ENCODE measurements around the gene PLD1.

Gene PLD1

GRCh38 chr3:171743327-171744157 lies 66.7 kb downstream of the PLD1 start:
- DNase-seq (ENCODE audit: low spot score): no peak

DNA sequence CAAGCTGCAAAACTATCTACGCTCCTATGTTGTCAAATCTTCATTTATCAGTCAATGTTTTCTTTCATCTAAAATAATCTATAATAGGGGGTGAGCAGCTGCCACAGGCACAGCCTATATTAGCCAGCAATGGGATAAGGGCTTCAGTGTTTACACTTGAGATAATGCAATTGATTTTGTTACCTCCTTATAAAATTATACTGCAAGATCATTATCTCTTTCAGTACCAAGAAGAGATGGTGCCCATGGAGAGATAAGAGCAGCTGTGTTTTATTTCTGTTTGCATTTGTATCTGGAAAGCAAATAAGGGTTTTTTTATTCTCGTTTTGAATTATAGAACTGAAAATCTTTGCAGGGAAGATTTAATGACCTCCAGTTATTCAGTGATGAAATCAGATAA lies 68.9 kb downstream of the PLD1 start:
- DNase-seq (ENCODE audit: low spot score): no peak

DNA sequence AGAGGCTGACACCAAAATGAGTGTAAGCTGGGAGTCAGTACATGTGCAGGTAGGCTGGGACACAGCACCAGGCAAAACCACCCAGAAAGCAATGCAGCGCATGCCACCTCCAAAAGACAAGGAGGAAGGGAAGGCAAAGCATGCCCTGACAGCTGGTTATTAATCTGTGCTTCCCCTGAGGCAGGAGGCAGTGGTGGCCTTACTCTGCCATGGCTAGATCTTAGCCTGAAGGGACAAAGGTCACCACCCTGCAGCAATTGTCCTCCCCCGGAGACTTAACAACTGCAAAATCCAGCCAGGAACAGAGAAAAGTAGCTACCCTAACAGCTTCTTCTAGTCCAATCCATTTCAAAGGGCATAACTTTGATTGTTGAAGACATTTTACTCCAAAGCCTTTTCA lies 73.7 kb downstream of the PLD1 start:
- no peak for DNase-seq (ENCODE audit: low spot score)

DNA sequence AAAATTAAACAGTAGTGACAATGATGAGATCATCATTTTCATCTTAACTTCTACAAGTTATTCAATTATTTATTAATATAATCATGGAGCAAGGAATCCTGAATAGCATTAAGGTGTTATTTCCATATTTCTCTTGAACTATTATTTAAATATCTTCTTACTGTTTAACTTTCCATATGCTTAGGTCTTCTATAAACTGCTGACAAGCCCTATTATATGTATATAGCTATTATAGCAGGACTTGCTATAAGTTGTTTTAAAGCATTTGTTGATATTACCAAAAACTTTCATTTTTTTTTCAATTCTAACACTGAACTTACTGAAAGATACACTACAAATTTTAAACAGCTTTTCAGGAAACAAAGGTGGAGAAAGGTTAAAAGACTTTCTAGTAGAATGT lies 76.7 kb downstream of the PLD1 start:
- DNase-seq (ENCODE audit: low spot score): no peak

GRCh38 chr3:171732756-171733155 lies 77.5 kb downstream of the PLD1 start:
- no peak for DNase-seq (ENCODE audit: low spot score)

- no peak for DNase-seq (ENCODE audit: low spot score)
These were observed 78.6 kb downstream of the PLD1 start for GRCh38 chr3:171731691-171732090.

- no peak for DNase-seq (ENCODE audit: low spot score)
These were observed 80.6 kb downstream of the PLD1 start for GRCh38 chr3:171729452-171730334.

GRCh38 chr3:171727288-171727687 lies 83.0 kb downstream of the PLD1 start:
- no peak for DNase-seq (ENCODE audit: low spot score)

DNA sequence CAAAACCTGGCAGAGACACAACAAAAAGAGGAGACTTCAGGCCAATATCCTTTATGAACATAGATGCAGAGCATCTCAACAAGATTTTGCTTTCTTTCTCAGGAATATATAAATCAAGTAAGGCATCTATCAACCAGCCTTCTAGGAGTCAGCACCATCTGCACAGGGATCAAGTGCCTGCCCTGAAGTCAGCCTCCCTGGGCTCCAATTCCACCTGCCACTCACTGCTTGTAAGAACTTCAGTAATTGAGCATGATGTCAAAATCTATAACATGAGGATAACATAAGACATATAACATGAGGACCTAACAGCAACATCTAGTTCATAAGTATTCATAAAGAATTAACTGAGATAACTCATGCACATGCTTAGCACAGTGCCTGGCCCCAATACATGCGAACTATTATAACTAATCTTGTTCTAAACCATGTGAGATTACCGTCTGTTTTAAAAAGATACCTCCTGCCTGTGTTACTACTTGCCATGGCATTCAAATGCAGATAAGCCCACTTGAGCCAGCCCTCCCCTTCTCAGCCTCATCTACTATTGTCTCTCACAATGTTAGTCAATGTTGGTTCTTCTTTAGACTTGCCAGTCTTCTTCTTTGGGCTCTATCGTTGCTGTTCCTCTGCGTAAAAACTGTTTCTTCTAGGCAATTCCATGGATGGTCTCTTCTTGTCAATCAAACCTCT lies 91.6 kb downstream of the PLD1 start:
- DNase-seq (ENCODE audit: low spot score): no peak

DNA sequence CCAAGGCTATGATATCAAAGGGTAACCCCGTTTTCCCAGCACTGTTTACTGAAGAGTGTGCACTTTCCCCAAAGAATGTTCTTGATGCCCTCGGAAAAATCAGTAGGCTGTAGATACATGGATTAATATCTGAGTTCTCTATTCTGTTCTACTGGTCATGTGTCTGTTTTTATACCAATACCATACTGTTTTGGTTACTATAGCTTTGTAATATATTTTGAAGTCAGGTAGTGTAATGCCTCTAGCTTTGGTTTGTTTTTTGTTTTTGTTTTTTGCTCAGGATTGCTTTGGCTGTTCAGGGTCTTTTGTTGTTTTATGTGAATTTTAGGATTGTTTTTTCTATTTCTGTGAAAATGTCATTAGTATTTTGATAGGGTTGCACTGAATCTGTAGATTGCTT lies 95.1 kb downstream of the PLD1 start:
- no peak for DNase-seq (ENCODE audit: low spot score)

DNA sequence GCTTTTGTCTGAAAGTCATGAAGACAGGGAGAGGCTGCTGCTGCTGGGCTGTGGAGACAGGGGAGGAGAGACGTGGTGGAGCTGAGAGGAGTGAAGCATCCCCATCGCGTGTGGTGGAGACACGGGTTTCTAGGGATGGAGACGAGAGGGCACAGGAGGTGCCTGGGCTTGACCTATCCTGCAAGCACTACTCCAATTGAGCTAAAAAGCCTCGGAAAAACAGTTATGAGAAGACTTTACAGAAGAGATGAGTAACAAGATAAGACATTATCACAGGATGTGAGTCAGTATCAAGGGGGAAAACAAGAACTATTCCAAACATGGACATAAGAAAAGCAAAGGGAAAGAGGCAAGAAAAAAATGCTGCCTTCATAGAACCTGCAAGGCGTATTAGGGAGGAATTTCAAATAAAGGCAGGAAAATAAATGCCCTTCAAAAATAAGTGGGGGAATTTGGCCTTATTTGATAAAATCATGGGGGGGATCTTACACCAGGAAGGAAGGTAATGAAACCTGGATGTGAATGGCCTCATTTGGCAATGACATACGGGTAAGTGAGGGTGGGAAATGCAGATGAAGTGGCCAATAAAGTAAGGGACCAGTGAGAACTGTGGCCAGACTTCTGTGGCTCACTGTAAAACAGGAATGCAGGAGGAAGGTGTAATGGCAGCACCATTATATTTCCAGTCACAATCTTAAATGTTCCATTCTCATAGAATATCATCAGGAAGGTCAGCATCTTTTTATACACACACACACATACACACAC lies 97.9 kb downstream of the PLD1 start:
- DNase-seq (ENCODE audit: low spot score): no peak

GRCh38 chr3:171711461-171712170 lies 98.7 kb downstream of the PLD1 start:
- no peak for DNase-seq (ENCODE audit: low spot score)

- DNase-seq (ENCODE audit: low spot score): no peak
These were observed 99.9 kb downstream of the PLD1 start for GRCh38 chr3:171710359-171710758.

DNA sequence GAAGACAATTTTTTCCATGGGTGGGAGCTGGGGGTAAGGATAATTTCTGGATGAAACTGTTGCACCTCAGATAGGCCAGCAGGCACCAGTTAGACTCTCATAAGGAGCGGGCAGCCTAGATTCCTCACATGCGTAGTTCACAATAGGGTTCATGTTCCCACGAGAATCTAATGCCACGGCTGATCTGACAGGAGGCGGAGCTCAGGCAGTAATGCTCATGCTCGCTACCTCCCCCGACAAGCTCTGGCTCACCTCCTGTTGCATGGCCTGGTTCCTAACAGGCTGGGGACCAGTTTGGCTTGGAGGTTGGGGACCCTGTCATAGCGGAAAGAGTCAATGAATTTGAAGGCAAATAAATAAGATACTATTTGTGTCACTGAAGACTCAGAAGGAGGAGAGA lies 105.5 kb downstream of the PLD1 start:
- DNase-seq (ENCODE audit: low spot score): no peak

- DNase-seq (ENCODE audit: low spot score): peak; percentile 11
These were observed 106.3 kb downstream of the PLD1 start for GRCh38 chr3:171704002-171704401.

DNA sequence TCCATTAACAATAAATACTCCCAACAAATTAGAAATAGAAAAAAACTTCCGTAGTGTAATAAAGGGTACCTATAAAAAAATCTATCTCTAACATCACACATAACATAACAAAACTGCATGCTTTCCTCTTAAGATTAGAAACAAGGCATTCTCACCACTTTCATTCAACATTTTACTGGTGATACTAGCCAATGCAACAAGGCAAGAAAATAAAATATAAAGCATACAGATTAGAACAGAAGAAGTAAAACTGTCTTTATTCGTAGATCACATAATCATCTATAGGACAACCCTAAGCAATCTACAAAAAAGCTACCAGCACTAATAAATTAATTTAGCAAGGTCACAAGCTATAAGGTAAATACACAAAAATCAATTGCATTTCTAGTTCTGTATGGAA lies 107.1 kb downstream of the PLD1 start:
- no peak for DNase-seq (ENCODE audit: low spot score)

GRCh38 chr3:171700653-171701052 lies 109.6 kb downstream of the PLD1 start:
- no peak for DNase-seq (ENCODE audit: low spot score)

DNA sequence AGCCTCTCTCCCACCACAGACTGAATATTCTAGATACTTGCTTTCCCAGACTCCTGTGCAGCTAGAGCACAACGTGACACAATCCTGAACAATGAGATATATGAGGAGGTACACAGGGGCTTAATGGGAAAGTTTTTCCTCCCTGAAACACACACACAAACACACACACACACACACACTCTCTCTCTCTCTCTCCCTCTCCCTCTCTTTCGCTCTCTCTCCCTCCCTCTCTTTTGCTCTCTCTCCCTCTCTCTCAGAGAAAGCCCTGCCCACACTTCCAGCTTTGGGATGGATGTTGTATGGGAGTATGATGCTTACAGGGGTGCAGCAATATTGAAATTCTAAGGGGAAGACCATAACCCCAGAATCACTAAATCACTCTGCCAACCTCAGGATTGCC lies 110.1 kb downstream of the PLD1 start:
- no peak for DNase-seq (ENCODE audit: low spot score)

GRCh38 chr3:171699601-171700000 lies 110.7 kb downstream of the PLD1 start:
- DNase-seq (ENCODE audit: low spot score): no peak

DNA sequence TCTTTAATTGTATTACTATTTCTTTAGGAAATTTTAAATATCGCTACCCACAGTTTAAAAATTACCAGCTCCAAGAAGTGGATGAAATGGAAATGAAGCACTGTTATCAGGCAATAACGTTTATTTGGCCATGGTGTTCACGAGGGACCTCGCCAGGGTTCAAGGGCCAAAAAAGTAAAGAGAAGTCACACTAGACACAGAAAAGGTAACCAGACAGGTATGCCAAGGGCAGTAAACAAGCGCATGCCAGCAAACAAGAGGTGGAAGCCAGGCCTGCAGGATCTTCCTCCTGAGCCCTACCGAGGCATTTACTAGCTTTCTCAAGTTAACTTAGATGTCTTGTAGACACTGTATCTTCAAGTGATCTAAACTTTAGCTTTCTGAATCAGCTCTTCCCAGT lies 113.5 kb downstream of the PLD1 start:
- no peak for DNase-seq (ENCODE audit: low spot score)

DNA sequence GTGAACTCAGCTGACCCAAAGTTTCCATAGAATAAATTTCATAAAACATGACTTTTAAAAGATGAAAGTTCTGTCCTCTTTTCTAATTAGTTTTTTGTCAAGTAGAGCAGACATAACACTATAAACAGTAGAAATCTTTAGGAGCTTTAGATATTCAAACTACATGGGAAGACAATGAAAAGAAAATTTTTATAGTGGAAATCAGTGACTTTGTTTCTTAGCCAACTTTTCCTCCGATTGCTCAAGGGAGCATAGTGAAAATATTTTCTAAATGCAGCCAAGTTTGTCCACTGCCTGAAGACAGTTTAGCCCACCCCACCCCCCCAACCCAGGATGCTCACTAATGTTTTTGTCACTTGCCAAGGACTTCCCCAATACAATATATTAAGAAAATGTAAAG lies 114.9 kb downstream of the PLD1 start:
- no peak for DNase-seq (ENCODE audit: low spot score)

Data from CD4-positive, alpha-beta T cell treated with Interleukin-2 at 100 ng/mL for 4 hours (primary cell).